ENCODE measurements around the gene TLE6. TPM values are rescaled to one million over a fixed set of nuclear protein-coding genes. Genes with fewer than 3 reads are reported as not detected.
A peak's percentile ranks its signal among the peaks of the same experiment; 100 is the strongest.

The TLE6 gene
- polyA plus RNA-seq, 2 of the 4 experiments (the other 2 are of a cell fraction), result 3.1 to 4.2 TPM

- no peak for DNase-seq (ENCODE audit: low read depth in 1 of 2, low spot score in 1 of 2)
- Histone ChIP-seq H3K4me2 (no peak overlapping the region), H3K4me1 (peaks cover 8% of the 10 kb centered on the region), H3K9me3 (no peaks in the 10 kb centered on the region), H3K27ac (no peak overlapping the region), H3K4me3 (no peak overlapping the region)
- TF ChIP-seq SMC3 (IDR thresholded peaks at IDR 0.05) (no peak), KDM1A (IDR thresholded peaks at IDR 0.05; ENCODE audit: low read depth) (no peak), USF2 (IDR thresholded peaks at IDR 0.05) (no peak), EP300 (IDR thresholded peaks at IDR 0.05) (no peak), EHF (CRISPR knock-in tag; IDR thresholded peaks at IDR 0.05) (no peak), JUN (IDR thresholded peaks at IDR 0.05) (no peak), MAX (IDR thresholded peaks at IDR 0.05) (no peak), EHMT2 (IDR thresholded peaks at IDR 0.05; ENCODE audit: low read depth) (no peak), FOXS1 (CRISPR knock-in tag; IDR thresholded peaks at IDR 0.05) (no peak)
- POLR2A ChIA-PET, result no interaction called here
- CTCF ChIA-PET, result interaction anchor here (1.5 kb wide), 1 partner anchor 81 kb away, joined by 3 read pairs; no protein-coding TSS in a partner anchor
- FAIRE-seq, result no peak
- ATAC-seq, result no peak
- 47% methylated on average over 5 of the region's 5 CpGs for WGBS (ENCODE audit: missing lambda C conversion rate)
These were observed 54.2 kb downstream of the TLE6 start for GRCh38 chr19:3031607-3031867.

GRCh38 chr19:3033595-3034405 lies 56.4 kb downstream of the TLE6 start:
- Histone ChIP-seq H3K9me3 (no peaks in the 10 kb centered on the region), H3K4me1 (peaks cover 12% of the 10 kb centered on the region), H3K4me3 (no peak overlapping the region), H3K27ac (peak overlapping the region in 1 of 2 experiments; percentile 94; a peak in 2 of 6 replicates), H3K4me2 (peak overlapping the region; percentile 98; the same call in 1 of the 3 replicates)
- WGBS (ENCODE audit: missing lambda C conversion rate), result 65% methylated on average over 10 of the region's 11 CpGs
- TF ChIP-seq POLR2A (IDR thresholded peaks at IDR 0.05; ENCODE audit: low read length), result no peak
- TF ChIP-seq KDM1A (IDR thresholded peaks at IDR 0.05; ENCODE audit: low read depth), result no peak
- TF ChIP-seq JUN (IDR thresholded peaks at IDR 0.05), result no peak
- no peak for TF ChIP-seq MAX (IDR thresholded peaks at IDR 0.05)
- no peak for TF ChIP-seq MYC (IDR thresholded peaks at IDR 0.05; ENCODE audit: borderline replicate concordance, low read length)
- TF ChIP-seq E2F6 (IDR thresholded peaks at IDR 0.05; ENCODE audit: borderline replicate concordance, low read depth), result no peak
- TF ChIP-seq CHD4 (IDR thresholded peaks at IDR 0.05; ENCODE audit: borderline replicate concordance), result no peak
- no peak for TF ChIP-seq MAFK (IDR thresholded peaks at IDR 0.05; ENCODE audit: partially characterized antibody)
- no peak for FAIRE-seq
- POLR2A ChIA-PET, result no interaction called here
- CTCF ChIA-PET, result no interaction called here
- no peak for ATAC-seq
- DNase-seq (ENCODE audit: low read depth in 1 of 2, low spot score in 1 of 2), result no peak

- no peak for DNase-seq (ENCODE audit: low read depth in 1 of 2, low spot score in 1 of 2)
- POLR2A ChIA-PET, result no interaction called here
- Histone ChIP-seq H3K27ac (peak overlapping the region; percentile 87 to 94; a peak in 4 of 6 replicates), H3K4me1 (peaks cover 12% of the 10 kb centered on the region), H3K9me3 (no peaks in the 10 kb centered on the region), H3K4me2 (peak overlapping the region; percentile 98; the same call in 2 of the 3 replicates), H3K4me3 (no peak overlapping the region)
- CTCF ChIA-PET, result no interaction called here
- ATAC-seq, result no peak
- TF ChIP-seq HES2 (IDR thresholded peaks at IDR 0.05) (no peak), RNF2 (IDR thresholded peaks at IDR 0.05; ENCODE audit: borderline replicate concordance, low read depth) (no peak)
- FAIRE-seq, result no peak
These were observed 57.0 kb downstream of the TLE6 start for GRCh38 chr19:3034406-3034655.
